Measurements from ENCODE around the gene COP1.

DNA sequence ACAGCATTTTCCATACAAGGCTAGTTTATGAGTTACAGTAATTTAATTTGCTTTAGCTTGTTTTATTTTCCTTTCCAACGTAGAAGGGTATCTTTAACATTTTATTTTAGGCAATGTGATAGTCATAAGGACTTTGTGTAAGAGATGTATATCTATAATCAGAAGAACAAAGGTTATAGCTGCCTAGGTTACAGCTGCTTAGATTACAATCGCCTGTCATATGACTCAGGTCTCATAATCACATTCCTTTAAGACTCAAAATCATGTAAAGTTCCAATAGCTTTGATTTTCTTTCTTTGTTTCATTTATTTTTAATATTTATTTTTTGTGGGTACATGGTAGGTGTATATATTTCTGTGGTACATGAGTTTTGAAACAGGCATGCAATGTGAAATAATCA, 37.8 kb upstream of the COP1 start:
- TF ChIP-seq, protein P1, sequence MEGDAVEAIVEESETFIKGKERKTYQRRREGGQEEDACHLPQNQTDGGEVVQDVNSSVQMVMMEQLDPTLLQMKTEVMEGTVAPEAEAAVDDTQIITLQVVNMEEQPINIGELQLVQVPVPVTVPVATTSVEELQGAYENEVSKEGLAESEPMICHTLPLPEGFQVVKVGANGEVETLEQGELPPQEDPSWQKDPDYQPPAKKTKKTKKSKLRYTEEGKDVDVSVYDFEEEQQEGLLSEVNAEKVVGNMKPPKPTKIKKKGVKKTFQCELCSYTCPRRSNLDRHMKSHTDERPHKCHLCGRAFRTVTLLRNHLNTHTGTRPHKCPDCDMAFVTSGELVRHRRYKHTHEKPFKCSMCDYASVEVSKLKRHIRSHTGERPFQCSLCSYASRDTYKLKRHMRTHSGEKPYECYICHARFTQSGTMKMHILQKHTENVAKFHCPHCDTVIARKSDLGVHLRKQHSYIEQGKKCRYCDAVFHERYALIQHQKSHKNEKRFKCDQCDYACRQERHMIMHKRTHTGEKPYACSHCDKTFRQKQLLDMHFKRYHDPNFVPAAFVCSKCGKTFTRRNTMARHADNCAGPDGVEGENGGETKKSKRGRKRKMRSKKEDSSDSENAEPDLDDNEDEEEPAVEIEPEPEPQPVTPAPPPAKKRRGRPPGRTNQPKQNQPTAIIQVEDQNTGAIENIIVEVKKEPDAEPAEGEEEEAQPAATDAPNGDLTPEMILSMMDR (IDR thresholded peaks at IDR 0.05), result no peak
- no peak for TF ChIP-seq EZH2 (IDR thresholded peaks at IDR 0.05; ENCODE audit: borderline replicate concordance, insufficient read depth, low read depth, low read length, poor library complexity, severe bottlenecking)
